Tibial artery (tissue), 4 donors: ENCODE results near the gene NELL2.

ENCODE experiments used
- DNase-seq, 2 donors: peaks; one replicate each; pipeline ENCODE4 v3.0.0-alpha.2; 2019
- H3K27ac ChIP-seq, 2 donors: fragments of 200-600 bp; sonication (generic) in 1 of 2; 1 replicate in 1 of 2; 2 replicates in 1 of 2; pipeline ENCODE4 v1.5.1; 2018 to 2019; ENCODE audit warnings: mild to moderate bottlenecking in 1 of 2
- H3K27me3 ChIP-seq, 2 donors: fragments of 200-600 bp; sonication (generic) in 1 of 2; one replicate each; pipeline versions ENCODE4 v1.5.1 to v1.6.0; 2016 to 2019
- H3K36me3 ChIP-seq, 3 donors: fragments of 200-600 bp; sonication (generic) in 2 of 3; one replicate each; pipeline ENCODE4 v1.5.1; 2016 to 2019; ENCODE audit warnings: mild to moderate bottlenecking in 2 of 3
- H3K4me1 ChIP-seq, 4 donors: fragments of 200-600 bp; sonication (generic) in 2 of 4; 1 replicate in 3 of 4; 2 replicates in 1 of 4; pipeline ENCODE4 v1.5.1; 2016 to 2019
- H3K4me3 ChIP-seq, 2 donors: fragments of 200-600 bp; sonication (generic) in 1 of 2; 1 replicate in 1 of 2; 2 replicates in 1 of 2; pipeline ENCODE4 v1.5.1; 2018 to 2019; ENCODE audit warnings: mild to moderate bottlenecking in 2 of 2
- H3K9me3 ChIP-seq, 3 donors: fragments of 200-600 bp; sonication (generic) in 1 of 3; one replicate each; pipeline ENCODE4 v1.5.1; 2016 to 2019
- CTCF ChIP-seq, 2 experiments: fragments of 200-600 bp in 1 of 2; fragments of 450-650 bp in 1 of 2; IDR thresholded peaks; one replicate each; pipeline ENCODE4 v1.5.1; 2017 to 2019; ENCODE audit warnings: antibody characterized with exemption in 2 of 2, mild to moderate bottlenecking in 1 of 2, moderate library complexity in 1 of 2
- intact Hi-C: fragments of 100-400 bp; cut with DNase I; formaldehyde crosslinking; loops from one replicate; pipeline ENCODE4 v1.15.0; 2023; ENCODE audit warnings: low total_unique reads

The NELL2 gene

GRCh38 chr12:44889926-44890325 lies 13.8 kb upstream of the NELL2 start:
- Histone ChIP-seq H3K4me3 (no peak overlapping the region), H3K27me3 (no peaks in the 10 kb centered on the region), H3K27ac (no peak overlapping the region), H3K9me3 (no peaks in the 10 kb centered on the region), H3K4me1 (no peaks in the 10 kb centered on the region), H3K36me3 (no peaks in the 10 kb centered on the region)
- intact Hi-C loops: no loop called here
- TF ChIP-seq CTCF (IDR thresholded peaks at IDR 0.05): no peak
- DNase-seq: no peak

GRCh38 chr12:44889162-44889561 lies 13.0 kb upstream of the NELL2 start:
- Histone ChIP-seq H3K4me1 (no peaks in the 10 kb centered on the region), H3K27me3 (no peaks in the 10 kb centered on the region), H3K36me3 (no peaks in the 10 kb centered on the region), H3K4me3 (no peak overlapping the region), H3K9me3 (no peaks in the 10 kb centered on the region), H3K27ac (no peak overlapping the region)
- no peak for TF ChIP-seq CTCF (IDR thresholded peaks at IDR 0.05)
- intact Hi-C loops: no loop called here
- no peak for DNase-seq

GRCh38 chr12:44885902-44886301 lies 9.8 kb upstream of the NELL2 start:
- intact Hi-C loops: no loop called here
- Histone ChIP-seq H3K27ac (no peak overlapping the region), H3K4me3 (no peak overlapping the region), H3K4me1 (no peaks in the 10 kb centered on the region), H3K27me3 (no peaks in the 10 kb centered on the region), H3K9me3 (peaks cover 0 to under 1% (median 0%) of the 10 kb centered on the region in 3 donors), H3K36me3 (no peaks in the 10 kb centered on the region)
- DNase-seq: no peak
- no peak for TF ChIP-seq CTCF (IDR thresholded peaks at IDR 0.05)

- H3K4me1 ChIP-seq: peaks cover 0 to 11% (median 8%) of the 10 kb centered on the region in 4 donors
- DNase-seq: no peak
- no peaks in the 10 kb centered on the region for H3K36me3 ChIP-seq
- no peak for TF ChIP-seq CTCF (IDR thresholded peaks at IDR 0.05)
- H3K27me3 ChIP-seq: peaks cover 0 to 9% of the 10 kb centered on the region in 2 donors
- H3K9me3 ChIP-seq: peaks cover 0 to 7% (median 0%) of the 10 kb centered on the region in 3 donors
- intact Hi-C loops: no loop called here
- no peak overlapping the region for H3K27ac ChIP-seq
- no peak overlapping the region for H3K4me3 ChIP-seq
These were observed 5.1 kb upstream of the NELL2 start for GRCh38 chr12:44881197-44881596.

GRCh38 chr12:44876544-44877410 lies 662 bp upstream of the NELL2 start:
- Histone ChIP-seq H3K27ac (no peak overlapping the region), H3K4me3 (peak overlapping the region; percentile 49 to 62), H3K9me3 (peaks cover 0 to 7% (median 0%) of the 10 kb centered on the region in 3 donors), H3K27me3 (peaks cover 0 to 26% of the 10 kb centered on the region in 2 donors), H3K4me1 (peaks cover 0 to 25% (median 21%) of the 10 kb centered on the region in 4 donors), H3K36me3 (no peaks in the 10 kb centered on the region)
- intact Hi-C loops: no loop called here
- DNase-seq: peak in 1 of 2 donors; percentile 59
- TF ChIP-seq CTCF (IDR thresholded peaks at IDR 0.05): no peak
